Breast epithelium (tissue), 4 donors: Measurements from ENCODE around the gene TMEM117. TPM values are rescaled to one million over a fixed set of nuclear protein-coding genes. Genes with fewer than 3 reads are reported as not detected.

Source experiments
- DNase-seq, 2 donors: peaks; one replicate each; pipeline ENCODE4 v3.0.0-alpha.2; 2019; ENCODE audit warnings: low spot score in 2 of 2
- H3K27ac ChIP-seq, 2 donors: fragments of 200-600 bp; sonication (generic) in 1 of 2; one replicate each; pipeline ENCODE4 v1.5.1; 2016 to 2019; ENCODE audit warnings: mild to moderate bottlenecking in 1 of 2
- H3K27me3 ChIP-seq, 2 donors: fragments of 200-600 bp; sonication (generic) in 1 of 2; one replicate each; pipeline versions ENCODE4 v1.5.1 to v1.6.0; 2017 to 2019; ENCODE audit warnings: control low read depth in 1 of 2, mild to moderate bottlenecking in 1 of 2
- H3K36me3 ChIP-seq: fragments of 200-600 bp; one replicate; pipeline ENCODE4 v1.5.1; 2019
- H3K4me1 ChIP-seq, 2 donors: fragments of 200-600 bp; sonication (generic); one replicate each; pipeline ENCODE4 v1.5.1; 2016 to 2019; ENCODE audit warnings: control low read depth in 1 of 2
- H3K4me3 ChIP-seq, 3 donors: fragments of 200-600 bp; sonication (generic); 1 replicate in 2 of 3; 2 replicates in 1 of 3; pipeline ENCODE4 v1.5.1; 2016 to 2019; ENCODE audit warnings: mild to moderate bottlenecking in 3 of 3, moderate library complexity in 2 of 3
- H3K9me3 ChIP-seq, 2 donors: fragments of 200-600 bp; sonication (generic) in 1 of 2; one replicate each; pipeline ENCODE4 v1.5.1; 2016 to 2019; ENCODE audit warnings: control low read depth in 1 of 2
- CTCF ChIP-seq, 3 donors: fragments of 450-650 bp; IDR thresholded peaks; one replicate each; pipeline ENCODE4 v1.5.1; 2016 to 2017; ENCODE audit warnings: antibody characterized with exemption in 3 of 3, mild to moderate bottlenecking in 3 of 3, moderate library complexity in 3 of 3
- POLR2A ChIP-seq: fragments of 450-650 bp; IDR thresholded peaks from one replicate; pipeline ENCODE4 v1.6.1; 2016; ENCODE audit warnings: antibody characterized with exemption, mild to moderate bottlenecking, moderate library complexity
- POLR2AphosphoS5 ChIP-seq, 3 donors: sonication (generic); formaldehyde crosslinking; IDR thresholded peaks; one replicate each; pipeline ENCODE4 v1.6.1; 2017; ENCODE audit warnings: antibody characterized with exemption in 3 of 3
- intact Hi-C: fragments of 100-400 bp; cut with DNase I; formaldehyde crosslinking; loops from one replicate; pipeline ENCODE4 v1.15.1; 2023; ENCODE audit warnings: low total_unique reads
- total RNA-seq, 3 donors: library from RNA; depleted of rRNA; stranded (reverse); fragments of >200 nt; gene quantifications; one replicate each; pipeline ENCODE4 v1.1.0, GENCODE V29; 2016

The TMEM117 gene
- total RNA-seq, 3 donors from 2014 or later, result 6.1 to 17.1 (median 7.2) TPM

DNA sequence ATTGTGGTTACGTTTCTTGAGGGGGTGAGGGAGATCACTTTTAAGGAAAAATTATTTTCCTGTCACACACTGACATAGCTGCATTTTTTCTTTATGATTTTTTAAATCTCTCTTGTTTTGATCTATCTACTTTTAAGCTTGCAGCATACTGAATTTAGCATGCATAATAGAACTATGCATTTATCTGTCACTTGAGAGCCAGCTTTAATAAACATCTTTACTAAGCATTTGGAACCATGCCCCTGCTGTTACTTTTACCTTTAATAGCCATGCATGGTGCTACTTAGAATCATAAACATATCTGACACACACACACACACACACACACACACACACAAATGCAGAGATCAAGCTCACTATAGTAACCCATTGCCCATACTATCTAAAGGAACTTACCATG, 554.0 kb downstream of the TMEM117 start:
- TF ChIP-seq POLR2AphosphoS5 (IDR thresholded peaks at IDR 0.05), result no peak
- TF ChIP-seq POLR2A, result no peak
- no peak for TF ChIP-seq CTCF (IDR thresholded peaks at IDR 0.05)
- H3K36me3 ChIP-seq, result no peaks in the 10 kb centered on the region
- no peaks in the 10 kb centered on the region for H3K9me3 ChIP-seq
- intact Hi-C loops, result no loop called here
- H3K4me1 ChIP-seq, result no peaks in the 10 kb centered on the region
- DNase-seq, result no peak
- no peaks in the 10 kb centered on the region for H3K27me3 ChIP-seq
- no peak overlapping the region for H3K27ac ChIP-seq
- no peak overlapping the region for H3K4me3 ChIP-seq

DNA sequence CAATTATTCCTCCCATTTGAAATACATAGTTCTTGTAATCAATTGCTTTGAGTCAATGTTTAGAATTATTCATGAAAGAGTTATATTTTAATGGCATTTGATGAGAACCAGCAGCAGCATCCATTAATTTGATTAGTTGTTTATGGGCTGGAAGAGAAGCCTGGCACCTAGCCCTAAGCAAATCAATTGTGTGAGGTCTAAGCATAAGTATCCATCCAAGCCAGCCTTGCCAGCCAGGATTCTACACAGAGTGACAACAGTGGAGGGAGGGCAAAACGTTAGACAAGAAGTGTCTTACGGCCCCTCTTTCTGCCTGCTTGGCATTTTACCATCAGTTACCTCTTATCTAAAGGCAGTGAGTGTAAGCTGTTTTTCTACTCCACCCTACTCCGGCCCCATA, 561.8 kb downstream of the TMEM117 start:
- Histone ChIP-seq H3K27ac (no peak overlapping the region), H3K4me3 (no peak overlapping the region), H3K4me1 (no peaks in the 10 kb centered on the region), H3K9me3 (no peaks in the 10 kb centered on the region), H3K27me3 (no peaks in the 10 kb centered on the region), H3K36me3 (no peaks in the 10 kb centered on the region)
- no peak for DNase-seq
- intact Hi-C loops, result no loop called here
- TF ChIP-seq POLR2AphosphoS5 (IDR thresholded peaks at IDR 0.05), result no peak
- no peak for TF ChIP-seq POLR2A
- no peak for TF ChIP-seq CTCF (IDR thresholded peaks at IDR 0.05)

- intact Hi-C loops, result no loop called here
- TF ChIP-seq POLR2AphosphoS5 (IDR thresholded peaks at IDR 0.05), result no peak
- no peak for TF ChIP-seq POLR2A
- TF ChIP-seq CTCF (IDR thresholded peaks at IDR 0.05), result no peak
Observed at GRCh38 chr12:44403185-44403584, 567.3 kb downstream of the TMEM117 start.

GRCh38 chr12:44405297-44405696, 569.4 kb downstream of the TMEM117 start:
- TF ChIP-seq POLR2AphosphoS5 (IDR thresholded peaks at IDR 0.05), result no peak
- TF ChIP-seq CTCF (IDR thresholded peaks at IDR 0.05), result no peak
- no peak for TF ChIP-seq POLR2A

More at GRCh38 chr12:44403185-44403584, 567.3 kb downstream of the TMEM117 start:
- DNase-seq, result no peak
- Histone ChIP-seq H3K9me3 (no peaks in the 10 kb centered on the region), H3K4me3 (no peak overlapping the region), H3K4me1 (no peaks in the 10 kb centered on the region), H3K36me3 (no peaks in the 10 kb centered on the region), H3K27ac (no peak overlapping the region), H3K27me3 (no peaks in the 10 kb centered on the region)

DNA sequence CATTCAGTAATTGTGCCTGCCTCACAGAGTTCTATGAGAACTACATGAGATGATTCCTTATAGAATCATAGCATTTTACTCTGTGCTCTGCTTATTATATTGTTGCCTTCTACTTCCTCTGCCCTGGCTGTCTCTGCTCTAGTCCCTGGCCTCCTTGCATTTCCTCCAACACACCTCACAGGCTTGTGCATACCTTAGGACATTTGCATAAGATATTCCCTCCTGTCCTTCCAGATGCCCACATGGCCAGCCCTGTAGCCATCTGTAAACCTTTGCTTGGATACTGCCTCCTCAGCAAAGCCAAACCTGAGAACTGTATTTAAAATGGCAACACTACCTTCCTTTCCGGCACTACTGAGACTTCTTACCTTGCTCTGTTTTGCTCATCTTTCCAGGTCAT, 586.7 kb downstream of the TMEM117 start:
- Histone ChIP-seq H3K9me3 (no peaks in the 10 kb centered on the region), H3K27me3 (no peaks in the 10 kb centered on the region), H3K4me3 (no peak overlapping the region), H3K27ac (no peak overlapping the region), H3K36me3 (no peaks in the 10 kb centered on the region), H3K4me1 (no peaks in the 10 kb centered on the region)
- intact Hi-C loops, result loop anchor here (1.0 kb wide), 1 partner anchor 43 kb away; no protein-coding TSS in a partner anchor
- DNase-seq, result no peak
- TF ChIP-seq CTCF (IDR thresholded peaks at IDR 0.05) (no peak), POLR2A (no peak), POLR2AphosphoS5 (IDR thresholded peaks at IDR 0.05) (no peak)

More at GRCh38 chr12:44405297-44405696, 569.4 kb downstream of the TMEM117 start:
- intact Hi-C loops, result no loop called here
- H3K36me3 ChIP-seq, result no peaks in the 10 kb centered on the region
- no peaks in the 10 kb centered on the region for H3K27me3 ChIP-seq
- H3K4me3 ChIP-seq, result no peak overlapping the region
- no peak for DNase-seq
- no peak overlapping the region for H3K27ac ChIP-seq
- H3K4me1 ChIP-seq, result no peaks in the 10 kb centered on the region
- H3K9me3 ChIP-seq, result no peaks in the 10 kb centered on the region
